ENCODE results near the gene SURF1.
"Not testable (repeated sequence)": the region's sequence is repeated elsewhere in the genome, so short reads cannot be mapped to it uniquely, and the experiment has no call there.

SURF1 gene

DNA sequence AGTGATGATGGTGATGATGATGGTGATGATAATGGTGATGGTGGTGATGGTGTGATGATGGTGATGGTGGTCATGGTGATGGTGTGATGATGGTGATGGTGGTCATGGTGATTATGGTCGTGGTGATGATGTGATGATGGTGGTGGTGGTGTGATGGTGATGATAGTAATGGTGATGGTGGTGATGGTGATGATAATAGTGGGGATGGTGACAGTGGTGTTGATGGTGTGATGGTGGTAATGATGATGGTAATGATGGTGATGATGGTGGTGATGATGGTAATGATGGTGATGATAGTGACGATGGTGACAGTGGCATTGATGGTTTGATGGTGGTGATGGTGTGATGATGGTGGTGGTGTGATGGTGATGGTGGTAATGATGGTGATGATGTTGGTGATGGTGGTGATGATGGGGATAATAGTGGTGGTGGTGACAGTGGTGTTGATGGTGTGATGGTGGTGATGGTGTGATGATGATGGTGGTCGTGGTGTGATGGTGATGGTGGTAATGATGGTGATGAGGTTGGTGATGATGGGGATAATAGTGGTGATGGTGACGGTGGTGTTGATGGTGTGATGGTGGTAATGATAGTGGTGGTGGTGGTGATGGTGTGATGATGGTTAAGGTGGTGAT is 26.3 kb upstream of the SURF1 start:
- no peak for DNase-seq

DNA sequence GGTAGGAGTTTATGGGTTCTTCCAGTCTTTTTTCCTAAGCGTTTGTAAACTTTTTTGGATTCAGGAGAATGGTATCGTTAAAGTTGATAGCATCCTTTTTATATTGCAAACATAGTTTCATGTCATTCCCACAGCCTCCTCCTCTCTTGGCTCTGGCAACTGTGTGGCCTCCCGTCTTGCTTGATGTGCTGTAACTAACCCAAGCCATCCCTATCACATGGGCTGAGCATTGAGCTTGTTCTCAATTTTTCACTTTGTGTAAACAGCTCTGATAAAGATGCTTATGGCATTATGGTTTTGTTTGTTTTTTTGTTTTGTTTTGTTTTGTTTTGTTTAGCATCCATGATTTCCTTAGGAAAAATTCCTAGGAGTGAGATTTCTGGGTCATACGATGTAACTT is 24.4 kb upstream of the SURF1 start:
- DNase-seq = no peak

GRCh38 chr9:133379153-133380086 is 23.1 kb upstream of the SURF1 start:
- no peak for DNase-seq

DNA sequence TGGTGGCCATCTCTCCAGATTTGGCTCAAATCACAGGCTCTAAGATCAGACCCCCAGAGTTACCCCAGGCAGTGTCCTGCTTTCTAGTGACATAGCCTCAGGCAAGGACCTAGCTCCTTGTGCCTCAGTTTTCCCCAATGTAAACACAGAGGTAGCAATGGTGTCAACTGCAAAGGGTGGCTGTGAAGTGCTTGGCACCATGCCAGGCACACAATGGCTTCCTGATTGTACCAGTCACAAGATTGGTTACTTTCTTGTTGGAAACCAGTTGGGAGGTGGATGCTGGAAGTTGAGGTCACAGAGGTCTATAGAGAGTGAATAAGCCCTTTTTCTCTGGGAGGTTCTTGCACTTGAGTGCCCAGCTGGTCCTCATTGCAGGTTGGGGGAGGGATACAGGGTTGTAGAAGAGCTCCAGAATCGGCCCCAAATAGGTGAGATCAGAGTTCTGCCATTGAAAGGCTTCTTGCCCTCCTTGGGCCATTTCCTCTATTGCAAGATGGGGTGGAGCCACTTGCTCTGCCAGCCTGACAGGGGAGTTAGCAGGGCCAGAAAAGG is 22.2 kb upstream of the SURF1 start:
- no peak for DNase-seq

- no peak for DNase-seq
Observed at GRCh38 chr9:133377721-133378216, 21.5 kb upstream of the SURF1 start.

DNA sequence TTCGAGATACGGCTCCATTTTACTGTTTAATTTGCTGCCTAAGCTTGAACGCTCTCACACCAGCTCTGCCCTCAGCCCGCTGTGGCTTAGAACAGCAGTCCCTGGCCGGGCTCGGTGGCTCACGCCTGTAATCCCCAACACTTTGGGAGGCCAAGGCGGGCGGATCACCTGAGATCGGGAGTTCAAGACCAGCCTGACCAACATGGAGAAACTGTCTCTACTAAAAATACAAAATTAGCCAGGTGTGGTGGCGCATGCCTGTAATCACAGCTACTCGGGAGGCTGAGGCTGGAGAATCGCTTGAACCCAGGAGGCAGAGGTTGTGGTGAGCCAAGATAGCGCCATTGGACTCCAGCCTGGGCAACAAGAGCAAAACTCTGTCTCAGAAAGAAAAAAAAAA is 21.0 kb upstream of the SURF1 start:
- not testable (repeated sequence) for DNase-seq

GRCh38 chr9:133375724-133376654 is 19.7 kb upstream of the SURF1 start, which contains the start of the genes STKLD1 and SURF4:
Gene STKLD1 (plus strand): TSS chr9:133376366. CDS start chr9:133376474, 108 bp downstream.
Gene SURF4 (minus strand): TSS chr9:133376060. CDS start chr9:133375969, 91 bp downstream.
- DNase-seq = peak; percentile 98

DNA sequence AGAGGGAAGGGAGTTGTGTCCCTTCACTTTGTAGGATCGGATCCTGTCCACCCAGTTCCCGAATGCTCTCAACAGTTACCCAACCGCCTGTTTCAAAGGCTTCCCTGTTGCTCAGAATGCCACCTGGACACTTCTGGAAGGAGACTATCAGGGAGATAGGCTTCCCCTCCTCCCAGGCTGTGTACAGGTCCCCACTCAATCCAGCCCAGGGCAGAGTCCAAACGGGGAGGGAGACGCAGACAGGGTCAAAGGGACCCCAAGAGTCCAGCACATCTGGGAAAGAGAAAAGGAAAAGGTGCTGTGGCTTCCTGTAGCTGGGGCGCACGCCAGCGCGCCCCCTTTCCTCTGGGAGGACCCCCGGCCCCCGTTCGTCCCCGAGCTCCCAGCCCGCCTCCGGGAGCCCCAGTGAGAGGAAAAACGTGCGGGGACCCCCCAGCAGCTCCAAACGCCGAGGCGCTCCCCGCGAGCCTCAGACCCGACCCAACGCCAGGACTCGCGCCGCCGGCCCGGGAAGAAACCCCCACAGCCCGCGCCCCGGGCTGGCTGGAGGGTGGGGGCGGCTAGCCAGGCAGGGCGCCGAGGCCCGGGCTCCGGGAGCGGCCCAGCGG is 18.9 kb upstream of the SURF1 start:
- DNase-seq = peak; percentile 51

DNA sequence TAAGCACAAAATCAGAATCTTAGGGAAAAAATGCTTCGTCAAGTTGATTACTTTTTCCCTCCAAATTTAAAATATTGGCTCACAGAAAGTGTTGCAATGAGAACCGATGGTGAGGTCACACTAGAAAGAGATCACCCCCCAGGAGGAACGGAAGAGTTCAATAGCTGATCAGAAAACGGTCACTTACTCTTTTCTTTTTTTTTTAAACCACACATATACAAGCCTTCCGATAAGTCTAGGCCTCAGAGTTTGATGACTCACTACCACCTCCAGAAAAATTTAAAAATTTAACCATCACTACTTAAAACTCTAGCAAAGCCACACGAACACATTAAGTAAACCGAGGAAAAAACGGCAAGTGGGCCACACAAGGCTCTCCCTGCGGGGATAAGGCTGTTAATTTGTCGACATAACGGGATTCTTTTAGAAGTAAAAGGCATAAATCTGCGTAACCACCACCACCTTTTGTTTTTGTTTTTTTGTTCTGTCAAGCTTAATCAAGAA is 18.4 kb upstream of the SURF1 start:
- DNase-seq = no peak

GRCh38 chr9:133372144-133372543 is 15.9 kb upstream of the SURF1 start:
- DNase-seq = peak; percentile 42

- peak; percentile 84 for DNase-seq
Observed at GRCh38 chr9:133371261-133371711, 15.0 kb upstream of the SURF1 start.

DNA sequence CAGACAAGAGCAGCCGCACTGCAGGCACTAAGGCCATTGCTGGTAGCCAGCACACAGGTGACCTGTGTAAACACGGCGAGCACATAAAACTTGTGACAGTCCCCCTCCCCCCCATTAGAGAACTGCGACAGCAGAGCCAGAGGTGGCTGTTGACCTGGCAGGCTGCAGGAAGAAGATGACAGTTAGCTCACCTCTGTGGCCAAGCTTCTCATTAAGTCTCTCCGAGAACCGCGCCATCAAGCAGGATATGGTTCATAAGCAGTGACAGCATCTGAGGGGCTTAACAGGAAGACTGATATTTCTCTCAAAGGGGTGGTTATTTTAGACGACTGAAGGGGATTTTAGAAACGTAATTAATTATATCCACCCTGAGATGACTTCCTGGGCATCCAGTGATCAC is 14.4 kb upstream of the SURF1 start:
- DNase-seq = peak; percentile 65

DNA sequence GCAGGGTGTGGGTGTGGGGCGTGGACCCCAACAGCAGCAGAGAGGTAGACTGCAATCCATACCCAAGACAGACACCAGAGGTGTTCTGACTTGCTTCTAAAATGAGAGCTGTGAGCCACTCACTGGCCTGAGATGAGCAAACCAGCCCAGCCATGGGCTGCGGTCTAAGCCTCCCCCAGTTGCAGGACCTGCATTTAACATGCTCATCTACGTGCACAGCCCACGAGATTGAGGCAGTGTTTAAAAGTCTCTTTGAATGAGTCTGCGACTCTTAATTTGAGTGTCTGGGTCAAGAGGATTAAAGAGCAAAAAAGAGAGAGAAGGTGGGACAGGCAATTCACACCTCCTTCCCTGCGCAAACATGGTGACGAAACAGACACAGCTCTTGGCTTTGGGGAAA is 13.6 kb upstream of the SURF1 start:
- DNase-seq = peak; percentile 56

DNA sequence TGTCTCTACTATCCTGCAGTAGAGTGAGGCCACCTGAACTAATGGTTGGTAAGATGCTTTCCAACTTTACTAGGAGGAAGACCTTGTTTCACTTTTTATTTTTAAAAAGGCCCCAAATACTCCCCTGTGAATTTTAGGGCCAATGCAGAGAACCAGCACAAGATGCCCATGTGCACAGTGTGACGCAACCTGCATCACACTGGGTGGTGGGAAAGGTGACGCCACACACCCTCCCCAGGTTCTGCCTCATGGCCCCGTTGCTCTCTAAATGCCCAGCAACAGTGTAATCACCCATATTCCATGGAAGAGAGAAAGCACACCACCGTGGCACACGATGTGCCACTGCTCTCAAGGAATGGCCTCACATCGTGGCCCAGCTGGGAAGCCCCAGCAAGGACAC is 13.1 kb upstream of the SURF1 start:
- no peak for DNase-seq

GRCh38 chr9:133368249-133368881 is 12.1 kb upstream of the SURF1 start:
- DNase-seq = no peak

DNA sequence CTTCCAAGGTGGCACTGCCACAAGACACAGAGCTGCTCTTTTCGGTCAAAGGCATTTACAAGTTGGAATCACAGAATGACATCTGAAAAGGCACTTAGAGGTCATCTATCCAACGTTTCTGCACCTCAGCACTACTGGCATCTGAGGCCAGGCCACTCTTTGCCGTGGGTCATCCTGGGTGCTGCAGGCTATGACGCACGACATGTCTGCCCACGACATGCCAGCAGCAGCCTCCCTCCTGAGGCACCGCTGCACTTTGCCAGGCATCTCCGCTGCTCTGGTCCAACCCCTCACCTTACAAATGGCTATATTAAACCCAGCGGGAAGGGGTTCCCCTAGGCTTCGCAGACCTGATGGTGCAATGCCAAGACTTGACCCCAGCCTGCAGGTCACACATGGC is 11.5 kb upstream of the SURF1 start:
- no peak for DNase-seq

GRCh38 chr9:133367221-133367620 is 10.9 kb upstream of the SURF1 start:
- no peak for DNase-seq

- no peak for DNase-seq
Observed at GRCh38 chr9:133366435-133366834, 10.1 kb upstream of the SURF1 start.

DNA sequence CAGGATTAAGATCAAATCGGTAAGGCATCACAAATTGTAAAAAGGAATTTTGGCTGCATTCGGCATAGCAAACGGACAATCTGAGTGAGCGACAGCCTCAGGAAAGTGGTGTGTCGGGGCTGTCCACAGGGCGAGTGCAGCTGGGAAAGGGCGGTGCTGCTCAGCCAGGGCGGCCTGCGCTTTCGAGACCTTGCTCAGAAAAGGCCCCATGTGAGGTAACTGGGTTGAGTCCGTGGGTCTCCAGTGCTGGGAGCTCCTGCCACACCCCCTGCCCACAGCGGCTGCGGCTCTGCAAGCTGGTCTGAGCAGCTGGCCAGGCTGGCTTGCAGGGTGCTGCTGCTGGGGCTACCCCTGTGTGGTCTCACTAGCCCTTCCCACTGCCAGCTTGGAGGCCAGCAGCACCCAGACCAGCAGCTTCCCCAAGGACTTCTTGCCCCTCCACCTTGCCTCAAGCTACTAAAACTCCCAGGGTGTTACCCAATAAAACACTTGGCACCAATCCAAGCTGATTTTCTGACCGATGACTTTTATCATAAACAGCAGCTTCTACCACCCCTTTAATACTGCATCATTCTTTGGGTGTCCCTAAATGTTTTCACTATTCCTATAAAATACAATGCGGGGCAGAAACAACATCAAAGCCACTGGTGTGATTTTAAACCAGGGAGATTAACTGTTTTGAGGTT is 6.2 kb upstream of the SURF1 start:
- DNase-seq = no peak

GRCh38 chr9:133361507-133362092 is 5.3 kb upstream of the SURF1 start:
- DNase-seq = no peak
